A673 (cell line): ENCODE data around the gene ATAD3C.

Experiments
- CTCF ChIP-seq: fragments of 300-800, 200-600 bp; sonication (generic); conservative IDR thresholded peaks from 2 replicates; pipeline ENCODE4 v1.5.1; 2017; ENCODE audit warnings: low read depth, mild to moderate bottlenecking, antibody characterized with exemption, low read length, moderate library complexity, mixed read lengths
- EZH2 ChIP-seq: fragments of 200-600 bp; sonication (generic); IDR thresholded peaks from 2 replicates; pipeline ENCODE4 v1.6.1; 2017; ENCODE audit warnings: borderline replicate concordance, low read depth, mild to moderate bottlenecking, mixed read lengths, antibody characterized with exemption, low read length; ENCODE audit not compliant: poor library complexity, severe bottlenecking

- TF ChIP-seq CTCF, result no peak
- no peak for TF ChIP-seq EZH2
Observed at GRCh38 chr1:1425426-1425752, 24.1 kb upstream of the ATAD3C start.
